ENCODE results near the gene DNAJC9. TPM values are rescaled to one million over a fixed set of nuclear protein-coding genes. Genes with fewer than 3 reads are reported as not detected.

The DNAJC9 gene
- total RNA-seq, 3 donors from 2014 or later (not counting 1 experiment from before 2014, with no cell fraction given): 14.1 to 19.0 (median 17.4) TPM

Other genes with a start within 250 kb of the DNAJC9 start
- 10 to 100 TPM; 13.0 to 16.3 (median 13.9) TPM for gene P4HA1, start 150.4 kb downstream of the DNAJC9 start, total RNA-seq
- gene NUDT13, start 136.8 kb downstream of the DNAJC9 start, total RNA-seq: 1 to 10 TPM in 1 of 3 donors, under 1 TPM in 2; 0.35 to 1.3 (median 0.65) TPM
- gene ECD, start 79.2 kb downstream of the DNAJC9 start, total RNA-seq: 10 to 100 TPM; 48.4 to 53.6 (median 52.1) TPM
- gene FAM149B1, start 79.1 kb downstream of the DNAJC9 start, total RNA-seq: 10 to 100 TPM; 12.7 to 17.6 (median 12.8) TPM
- gene MRPS16, start 5.4 kb upstream of the DNAJC9 start, total RNA-seq: 10 to 100 TPM; 28.2 to 39.4 (median 31.4) TPM
- gene CFAP70, start 111.6 kb upstream of the DNAJC9 start, total RNA-seq: 1 to 10 TPM in 1 of 3 donors, under 1 TPM in 2; 0.28 to 2.9 (median 0.95) TPM
- gene ANXA7, start 166.8 kb upstream of the DNAJC9 start, total RNA-seq: 10 to 100 TPM; 61.0 to 82.0 (median 72.5) TPM
- 1 to 10 TPM; 3.1 to 4.8 (median 4.5) TPM for gene MSS51, start 186.3 kb upstream of the DNAJC9 start, total RNA-seq
- 10 to 100 TPM; 38.7 to 49.9 (median 41.2) TPM for gene PPP3CB, start 248.8 kb upstream of the DNAJC9 start, total RNA-seq

Data from natural killer cell (primary cell).